ENCODE measurements around the gene HPCAL4.
A peak's percentile ranks its signal among the peaks of the same experiment; 100 is the strongest.

Gene HPCAL4

GRCh38 chr1:39691383-39692151 lies at the start of gene HPCAL4:
Gene HPCAL4 (minus strand): TSS chr1:39691433. CDS start chr1:39684603, 6,830 bp downstream.
- DNase-seq, result peak; percentile 50

GRCh38 chr1:39738622-39739366 lies 47.6 kb upstream of the HPCAL4 start, which contains the start of gene PPIE:
Gene PPIE (plus strand): TSS chr1:39738882. CDS start chr1:39738901, 19 bp downstream.
- DNase-seq, result peak; percentile 90

- DNase-seq, result peak; percentile 70
Observed at GRCh38 chr1:39737546-39738169, 46.4 kb upstream of the HPCAL4 start.

GRCh38 chr1:39735731-39736130 lies 44.5 kb upstream of the HPCAL4 start:
- DNase-seq, result no peak

- no peak for DNase-seq
Observed at GRCh38 chr1:39733161-39733560, 41.9 kb upstream of the HPCAL4 start.

GRCh38 chr1:39732730-39733129 lies 41.5 kb upstream of the HPCAL4 start:
- no peak for DNase-seq

- no peak for DNase-seq
Observed at GRCh38 chr1:39729842-39730241, 38.6 kb upstream of the HPCAL4 start.

- DNase-seq, result no peak
Observed at GRCh38 chr1:39729030-39729429, 37.8 kb upstream of the HPCAL4 start.

GRCh38 chr1:39727932-39728317 lies 36.7 kb upstream of the HPCAL4 start:
- no peak for DNase-seq

- DNase-seq, result no peak
Observed at GRCh38 chr1:39727221-39727931, 36.1 kb upstream of the HPCAL4 start.

- DNase-seq, result no peak
Observed at GRCh38 chr1:39726600-39726999, 35.4 kb upstream of the HPCAL4 start.

- peak; percentile 7 for DNase-seq
Observed at GRCh38 chr1:39722495-39722894, 31.3 kb upstream of the HPCAL4 start.

- no peak for DNase-seq
Observed at GRCh38 chr1:39721664-39722063, 30.4 kb upstream of the HPCAL4 start.

- peak; percentile 66 for DNase-seq
Observed at GRCh38 chr1:39720094-39720999, 29.1 kb upstream of the HPCAL4 start.

- no peak for DNase-seq
Observed at GRCh38 chr1:39717809-39718208, 26.6 kb upstream of the HPCAL4 start.

GRCh38 chr1:39713557-39713956 lies 22.3 kb upstream of the HPCAL4 start:
- DNase-seq, result no peak

- DNase-seq, result no peak
Observed at GRCh38 chr1:39711966-39712340, 20.7 kb upstream of the HPCAL4 start.

GRCh38 chr1:39711104-39711965 lies 20.1 kb upstream of the HPCAL4 start:
- DNase-seq, result peak; percentile 19

- DNase-seq, result no peak
Observed at GRCh38 chr1:39707506-39707905, 16.3 kb upstream of the HPCAL4 start.

GRCh38 chr1:39704757-39705156 lies 13.5 kb upstream of the HPCAL4 start:
- no peak for DNase-seq

- DNase-seq, result peak; percentile 40
Observed at GRCh38 chr1:39701049-39701439, 9.8 kb upstream of the HPCAL4 start.

Data from fibroblast of upper back skin (primary cell).